ENCODE results near the gene CAND1. TPM values are rescaled to one million over a fixed set of nuclear protein-coding genes. Genes with fewer than 3 reads are reported as not detected.

The CAND1 gene
- total RNA-seq, 1 donor from 2014 or later, result 219 TPM

- Mint-ChIP-seq H3K27me3 (no peaks in the 10 kb centered on the region), H3K4me1 (ENCODE audit: unreplicated experiment) (no peaks in the 10 kb centered on the region), H3K27ac (no peak overlapping the region), H3K36me3 (peaks cover 69% of the 10 kb centered on the region), H3K9me3 (no peaks in the 10 kb centered on the region), H3K4me3 (no peak overlapping the region)
- no peak for TF ChIP-seq CTCF (conservative IDR thresholded peaks at IDR 0.05)
- DNase-seq (ENCODE audit: extremely low spot score, unreplicated experiment), result no peak
These were observed 37.6 kb downstream of the CAND1 start for GRCh38 chr12:67306712-67307111.

- no peak overlapping the region for H3K27ac Mint-ChIP-seq
- TF ChIP-seq CTCF (conservative IDR thresholded peaks at IDR 0.05), result no peak
- no peaks in the 10 kb centered on the region for H3K4me1 Mint-ChIP-seq (ENCODE audit: unreplicated experiment)
- H3K27me3 Mint-ChIP-seq, result no peaks in the 10 kb centered on the region
- H3K4me3 Mint-ChIP-seq, result no peak overlapping the region
- DNase-seq (ENCODE audit: extremely low spot score, unreplicated experiment), result no peak
- H3K36me3 Mint-ChIP-seq, result peaks cover 60% of the 10 kb centered on the region
- H3K9me3 Mint-ChIP-seq, result peaks cover 2% of the 10 kb centered on the region
These were observed 46.5 kb downstream of the CAND1 start for GRCh38 chr12:67315661-67316060.

GRCh38 chr12:67318786-67319185, 49.6 kb downstream of the CAND1 start:
- no peak for TF ChIP-seq CTCF (conservative IDR thresholded peaks at IDR 0.05)
- H3K4me3 Mint-ChIP-seq, result no peak overlapping the region
- peaks cover 9% of the 10 kb centered on the region for H3K9me3 Mint-ChIP-seq
- H3K4me1 Mint-ChIP-seq (ENCODE audit: unreplicated experiment), result no peaks in the 10 kb centered on the region
- no peaks in the 10 kb centered on the region for H3K27me3 Mint-ChIP-seq
- no peak for DNase-seq (ENCODE audit: extremely low spot score, unreplicated experiment)
- H3K36me3 Mint-ChIP-seq, result peaks cover 59% of the 10 kb centered on the region
- H3K27ac Mint-ChIP-seq, result no peak overlapping the region

GRCh38 chr12:67319936-67320335, 50.8 kb downstream of the CAND1 start:
- DNase-seq (ENCODE audit: extremely low spot score, unreplicated experiment), result no peak
- no peak for TF ChIP-seq CTCF (conservative IDR thresholded peaks at IDR 0.05)
- Mint-ChIP-seq H3K27ac (no peak overlapping the region), H3K9me3 (peaks cover 9% of the 10 kb centered on the region), H3K4me1 (ENCODE audit: unreplicated experiment) (no peaks in the 10 kb centered on the region), H3K27me3 (no peaks in the 10 kb centered on the region), H3K4me3 (no peak overlapping the region), H3K36me3 (peaks cover 51% of the 10 kb centered on the region)

- no peaks in the 10 kb centered on the region for H3K27me3 Mint-ChIP-seq
- no peak for DNase-seq (ENCODE audit: extremely low spot score, unreplicated experiment)
- TF ChIP-seq CTCF (conservative IDR thresholded peaks at IDR 0.05), result no peak
- H3K27ac Mint-ChIP-seq, result peak overlapping the region; percentile 46
- H3K4me3 Mint-ChIP-seq, result no peak overlapping the region
- H3K36me3 Mint-ChIP-seq, result peaks cover 49% of the 10 kb centered on the region
- no peaks in the 10 kb centered on the region for H3K4me1 Mint-ChIP-seq (ENCODE audit: unreplicated experiment)
- peaks cover 12% of the 10 kb centered on the region for H3K9me3 Mint-ChIP-seq
These were observed 51.6 kb downstream of the CAND1 start for GRCh38 chr12:67320614-67321295.

Measured in type B pancreatic cell (in vitro differentiated cells).